Heart left ventricle (tissue), 13 donors: ENCODE measurements around the gene TTLL10.

Experiments used
- POLR2A ChIP-seq, 2 donors: fragments of 450-650 bp; IDR thresholded peaks; one replicate each; pipeline ENCODE4 v1.6.1; 2017; ENCODE audit warnings: antibody characterized with exemption in 2 of 2, mild to moderate bottlenecking in 2 of 2, moderate library complexity in 2 of 2
- TF ChIP-seq, protein P1 (sequence below), 12 donors: fragments of 200-600 bp; sonication (generic) in 4 of 12; IDR thresholded peaks; one replicate each; pipeline versions ENCODE4 v1.5.0 to v1.8.0; 2018 to 2022; ENCODE audit warnings: antibody characterized with exemption in 12 of 12, mild to moderate bottlenecking in 5 of 12
- donor health status: ischemic (EF 13 %, LVEDD 7.1; RV severe dilation, severe dysfunction).
- donor health status: DM: no; HTN: yes; CAD: no.
- donor health status: DM: no; HTN: no; CAD: no.
- donor health status: ischemic (EF 25% LVEDD 6.9; RV normal size, moderate dysfunction).
- donor health status: ischemic (EF 25% LVEDD 5.7; RV mildly dilated, moderate dysfunction).
- donor health status: ischemic (EF 35%, LVEDD 5.7; RV mildly dilated, moderate dysfunction).
- donor health status: nonischemic (EF 11% LVEDD 7.7; RV severe dilation, severe dysfunction).
- donor health status: DM: yes; HTN: yes; CAD: no.
- donor health status: PGD.
- donor health status: ischemic (EF 29% LVEDD 5.4; RV normal size, mild dysfunction).
- donor health status: nonischemic (EF 23%, LVEDD 6.1; RV moderate dilation, normal function).

DNA sequence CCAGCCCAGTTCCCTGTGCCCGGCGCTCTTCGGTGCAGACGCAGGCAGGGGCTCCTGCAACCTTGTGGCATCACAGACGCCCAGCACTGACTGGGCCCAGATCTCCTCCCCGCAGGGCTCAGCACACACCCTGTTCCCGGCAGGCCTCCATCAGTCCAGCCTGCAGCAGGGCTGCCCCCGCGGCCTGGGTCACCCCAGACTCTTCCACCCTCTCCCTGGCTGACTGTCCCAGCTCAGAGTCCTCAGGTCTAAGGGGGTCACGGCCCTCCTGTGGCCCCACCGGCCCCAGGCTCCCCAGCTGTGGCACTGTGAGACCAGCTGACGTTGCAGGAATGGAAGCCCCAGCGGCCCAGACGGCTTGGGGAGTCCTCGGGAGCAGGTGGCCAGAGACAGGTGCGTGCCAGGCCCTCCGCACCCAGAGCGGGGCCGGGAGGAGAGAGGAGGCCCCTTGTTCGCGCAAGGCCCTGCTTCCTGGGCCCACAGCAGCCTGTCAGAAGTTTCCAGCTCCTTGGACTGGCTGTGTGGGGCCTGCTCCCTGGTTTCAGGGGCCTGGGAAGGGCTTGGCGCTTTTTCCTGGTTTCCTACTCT is 62.6 kb downstream of the TTLL10 start:
- TF ChIP-seq, protein P1, sequence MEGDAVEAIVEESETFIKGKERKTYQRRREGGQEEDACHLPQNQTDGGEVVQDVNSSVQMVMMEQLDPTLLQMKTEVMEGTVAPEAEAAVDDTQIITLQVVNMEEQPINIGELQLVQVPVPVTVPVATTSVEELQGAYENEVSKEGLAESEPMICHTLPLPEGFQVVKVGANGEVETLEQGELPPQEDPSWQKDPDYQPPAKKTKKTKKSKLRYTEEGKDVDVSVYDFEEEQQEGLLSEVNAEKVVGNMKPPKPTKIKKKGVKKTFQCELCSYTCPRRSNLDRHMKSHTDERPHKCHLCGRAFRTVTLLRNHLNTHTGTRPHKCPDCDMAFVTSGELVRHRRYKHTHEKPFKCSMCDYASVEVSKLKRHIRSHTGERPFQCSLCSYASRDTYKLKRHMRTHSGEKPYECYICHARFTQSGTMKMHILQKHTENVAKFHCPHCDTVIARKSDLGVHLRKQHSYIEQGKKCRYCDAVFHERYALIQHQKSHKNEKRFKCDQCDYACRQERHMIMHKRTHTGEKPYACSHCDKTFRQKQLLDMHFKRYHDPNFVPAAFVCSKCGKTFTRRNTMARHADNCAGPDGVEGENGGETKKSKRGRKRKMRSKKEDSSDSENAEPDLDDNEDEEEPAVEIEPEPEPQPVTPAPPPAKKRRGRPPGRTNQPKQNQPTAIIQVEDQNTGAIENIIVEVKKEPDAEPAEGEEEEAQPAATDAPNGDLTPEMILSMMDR (IDR thresholded peaks at IDR 0.05) = no peak
- no peak for TF ChIP-seq POLR2A (IDR thresholded peaks at IDR 0.05)
